ENCODE measurements around the gene WDR93.

- TF ChIP-seq, protein P1, sequence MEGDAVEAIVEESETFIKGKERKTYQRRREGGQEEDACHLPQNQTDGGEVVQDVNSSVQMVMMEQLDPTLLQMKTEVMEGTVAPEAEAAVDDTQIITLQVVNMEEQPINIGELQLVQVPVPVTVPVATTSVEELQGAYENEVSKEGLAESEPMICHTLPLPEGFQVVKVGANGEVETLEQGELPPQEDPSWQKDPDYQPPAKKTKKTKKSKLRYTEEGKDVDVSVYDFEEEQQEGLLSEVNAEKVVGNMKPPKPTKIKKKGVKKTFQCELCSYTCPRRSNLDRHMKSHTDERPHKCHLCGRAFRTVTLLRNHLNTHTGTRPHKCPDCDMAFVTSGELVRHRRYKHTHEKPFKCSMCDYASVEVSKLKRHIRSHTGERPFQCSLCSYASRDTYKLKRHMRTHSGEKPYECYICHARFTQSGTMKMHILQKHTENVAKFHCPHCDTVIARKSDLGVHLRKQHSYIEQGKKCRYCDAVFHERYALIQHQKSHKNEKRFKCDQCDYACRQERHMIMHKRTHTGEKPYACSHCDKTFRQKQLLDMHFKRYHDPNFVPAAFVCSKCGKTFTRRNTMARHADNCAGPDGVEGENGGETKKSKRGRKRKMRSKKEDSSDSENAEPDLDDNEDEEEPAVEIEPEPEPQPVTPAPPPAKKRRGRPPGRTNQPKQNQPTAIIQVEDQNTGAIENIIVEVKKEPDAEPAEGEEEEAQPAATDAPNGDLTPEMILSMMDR (conservative IDR thresholded peaks at IDR 0.05; ENCODE audit: low read length) = no peak
- no peak for TF ChIP-seq EZH2phosphoT487 (IDR thresholded peaks at IDR 0.05; ENCODE audit: borderline replicate concordance, low read depth, low read length)
Measured at GRCh38 chr15:89659295-89659694, 31.3 kb upstream of the WDR93 start.

All from OCI-LY7 (cell line).